HepG2 (cell line): Measurements from ENCODE around the gene OST4. TPM values are rescaled to one million over a fixed set of nuclear protein-coding genes. Genes with fewer than 3 reads are reported as not detected.
A peak's percentile ranks its signal among the peaks of the same experiment; 100 is the strongest.
"Not testable (repeated sequence)": the region's sequence is repeated elsewhere in the genome, so short reads cannot be mapped to it uniquely, and the experiment has no call there.

Experiments
- ATAC-seq: fragments of 200-7000 bp; cut with Tn5 transposase; 3 replicates; pipeline ENCODE4 v1.9.1; 2020; ENCODE audit warnings: mild to moderate bottlenecking, moderate library complexity
- BruUV-seq: library from RNA; stranded (reverse); fragments of 400-500 nt; replicated peaks from 2 replicates; lab custom pipeline; 2021; lab: Mats Ljungman, UMichigan
- CTCF ChIA-PET: fragments of 300-600 bp; formaldehyde crosslinking; extraction: SDS; loops from one replicate; lab custom pipeline; 2021; ENCODE audit warnings: low total read pairs, inconsistent platforms, low intra/inter-chr PET ratio; lab: Yijun Ruan, JAX
- POLR2A ChIA-PET: fragments of 350-600 bp; sonication (Branson Sonifier 250); formaldehyde crosslinking; loops from one replicate; lab custom pipeline; 2020; ENCODE audit warnings: antibody characterized with exemption, inconsistent platforms; lab: Yijun Ruan, JAX
- DNase-seq: peaks from one replicate; pipeline ENCODE4 v3.0.0-alpha.2; 2015; ENCODE audit warnings: low spot score
- FAIRE-seq: peaks from 3 replicates; lab custom pipeline; 2011; peaks lifted over from hg19 to GRCh38; lab: Jason Lieb, UNC
- H2AFZ ChIP-seq: one replicate; pipeline ENCODE4 v1.6.1; 2011; ENCODE audit warnings: low read length, inconsistent platforms
- H3K27ac ChIP-seq: fragments of 300-600 bp; 3 replicates; pipeline ENCODE4 v1.8.0; 2011; ENCODE audit warnings: mixed run types, mild to moderate bottlenecking, mixed read lengths, low read length, inconsistent platforms; ENCODE audit not compliant: insufficient read depth; ENCODE audit errors: extremely low read length
- H3K27me3 ChIP-seq, 2 experiments: fragments of 200-600 bp in 1 of 2; 2 replicates in 1 of 2; 3 replicates in 1 of 2; pipeline versions ENCODE4 v1.6.0 to v1.8.0; 2011; ENCODE audit warnings: low read length in 2 of 2, mild to moderate bottlenecking in 2 of 2, moderate library complexity in 2 of 2, inconsistent platforms in 1 of 2; ENCODE audit not compliant: insufficient read depth in 2 of 2, control insufficient read depth in 1 of 2
- H3K36me3 ChIP-seq, 2 experiments: fragments of 200-600 bp in 1 of 2; replicated peaks in 1 of 2; 2 replicates in 1 of 2; 3 replicates in 1 of 2; pipeline versions ENCODE4 v1.5.1 to v1.8.0; 2011; ENCODE audit warnings: low read length in 2 of 2, inconsistent platforms in 1 of 2; ENCODE audit not compliant: insufficient read depth in 2 of 2, control insufficient read depth in 1 of 2
- H3K4me1 ChIP-seq: 2 replicates; pipeline ENCODE4 v1.5.1; 2012; ENCODE audit warnings: low read length, inconsistent platforms; ENCODE audit not compliant: insufficient read depth
- H3K4me2 ChIP-seq: 2 replicates; pipeline ENCODE4 v1.6.0; 2011; ENCODE audit warnings: low read depth, low read length, inconsistent platforms
- H3K4me3 ChIP-seq, 3 experiments: fragments of 200-600 bp in 1 of 3; sonication (generic), shearing (Covaris generic) in 1 of 3; replicated peaks in 1 of 3; 2 replicates each; pipeline ENCODE4 v1.5.1; 2011 to 2016; ENCODE audit warnings: low read length in 3 of 3, inconsistent platforms in 2 of 3, low read depth in 2 of 3, mild to moderate bottlenecking in 2 of 3, control low read depth in 1 of 3, mixed read lengths in 1 of 3; ENCODE audit not compliant: insufficient read depth in 1 of 3
- H3K79me2 ChIP-seq: one replicate; pipeline ENCODE4 v1.6.1; 2011; ENCODE audit warnings: low read length, inconsistent platforms; ENCODE audit not compliant: insufficient read depth
- H3K9ac ChIP-seq: 2 replicates; pipeline ENCODE4 v1.6.0; 2011; ENCODE audit warnings: mild to moderate bottlenecking, low read depth, low read length, inconsistent platforms; ENCODE audit not compliant: insufficient read depth
- H3K9me3 ChIP-seq: 2 replicates; pipeline ENCODE4 v1.5.1; 2012; ENCODE audit warnings: mild to moderate bottlenecking, low read length
- H4K20me1 ChIP-seq: 2 replicates; pipeline ENCODE4 v1.6.0; 2011; ENCODE audit warnings: inconsistent platforms, mild to moderate bottlenecking, low read length, moderate library complexity; ENCODE audit not compliant: insufficient read depth
- ATF7 ChIP-seq, 2 experiments: fragments of 450-650 bp in 1 of 2; sonication (generic) in 1 of 2; formaldehyde crosslinking in 1 of 2; IDR thresholded peaks; 2 replicates each; pipeline versions ENCODE4 v1.4.0 to v1.6.1; 2016 to 2020; ENCODE audit warnings: antibody characterized with exemption in 1 of 2, mild to moderate bottlenecking in 1 of 2, missing genetic modification reagents in 1 of 2
- HOXA9 ChIP-seq: sonication (generic); formaldehyde crosslinking; IDR thresholded peaks from 2 replicates; pipeline ENCODE4 v1.8.1; 2022; ENCODE audit warnings: missing genetic modification reagents, mild to moderate bottlenecking, moderate library complexity, borderline replicate concordance
- JUNB ChIP-seq: sonication (generic); formaldehyde crosslinking; IDR thresholded peaks from 2 replicates; pipeline ENCODE4 v1.8.0; 2022; ENCODE audit warnings: missing genetic modification reagents, mild to moderate bottlenecking, borderline replicate concordance
- ZBTB7A ChIP-seq: sonication (generic); formaldehyde crosslinking; IDR thresholded peaks from 2 replicates; pipeline ENCODE4 v1.8.0; 2022; ENCODE audit warnings: mild to moderate bottlenecking, missing genetic modification reagents
- ZC3H13 ChIP-seq: sonication (generic); formaldehyde crosslinking; IDR thresholded peaks from 2 replicates; pipeline ENCODE4 v1.8.1; 2023; ENCODE audit warnings: mild to moderate bottlenecking, missing genetic modification reagents, moderate library complexity
- ZFP41 ChIP-seq: sonication (generic); formaldehyde crosslinking; IDR thresholded peaks from 2 replicates; pipeline ENCODE4 v1.4.0; 2020; ENCODE audit warnings: mild to moderate bottlenecking, missing genetic modification reagents, borderline replicate concordance
- ZNF441 ChIP-seq: sonication (generic); formaldehyde crosslinking; IDR thresholded peaks from 2 replicates; pipeline ENCODE4 v1.7.0; 2021; ENCODE audit warnings: missing genetic modification reagents, borderline replicate concordance
- ZNF562 ChIP-seq: sonication (generic); formaldehyde crosslinking; IDR thresholded peaks from 2 replicates; pipeline ENCODE4 v1.8.0; 2022; ENCODE audit warnings: missing genetic modification reagents, borderline replicate concordance
- ZNF609 ChIP-seq: sonication (generic); formaldehyde crosslinking; IDR thresholded peaks from 2 replicates; pipeline ENCODE4 v1.4.0; 2020; ENCODE audit warnings: mild to moderate bottlenecking, missing genetic modification reagents, borderline replicate concordance
- ZNF749 ChIP-seq: sonication (generic); formaldehyde crosslinking; IDR thresholded peaks from 2 replicates; pipeline ENCODE4 v1.8.0; 2022; ENCODE audit warnings: mild to moderate bottlenecking, missing genetic modification reagents, moderate library complexity, borderline replicate concordance
- ZNF761 ChIP-seq: sonication (generic); formaldehyde crosslinking; conservative IDR thresholded peaks from 2 replicates; pipeline ENCODE4 v1.4.0; 2020; ENCODE audit warnings: mild to moderate bottlenecking, missing genetic modification reagents
- ZNF780A ChIP-seq: sonication (generic); formaldehyde crosslinking; IDR thresholded peaks from 2 replicates; pipeline ENCODE4 v1.8.0; 2022; ENCODE audit warnings: mild to moderate bottlenecking, missing genetic modification reagents, moderate library complexity
- WGBS: methylation state at CpG from one replicate; pipeline ENCODE4 v1.1.6; 2017; ENCODE audit warnings: low lambda C conversion rate; 5-methylcytosine and 5-hydroxymethylcytosine counted together
- in situ Hi-C: cut with HindIII; loops from 2 replicates; pipeline ENCODE4 v1.10.0; 2017; ENCODE audit warnings: low pct_unique_long_range_greater_than_20kb; ENCODE audit not compliant: extremely low pct_ligation_motif_present
- intact Hi-C: fragments of 100-400 bp; cut with micrococcal nuclease; formaldehyde crosslinking; loops from one replicate; pipeline ENCODE4 v1.10.0; 2022; ENCODE audit not compliant: unreplicated experiment
- polyA plus RNA-seq, 8 experiments: library from polyadenylated mRNA; depleted of rRNA in 3 of 8; stranded (reverse) in 7 of 8; unstranded in 1 of 8; fragments of >200 nt; fragmentation: Illumina TruSeq in 4 of 8; extraction: Trizol in 4 of 8; gene quantifications; 2 replicates each; pipeline versions ENCODE4 v1.2.1 to v1.2.3, GENCODE V29; 2011 to 2016; ENCODE audit warnings: low read depth in 4 of 8, missing spikeins in 1 of 8, mixed read lengths in 1 of 8; ENCODE audit not compliant: insufficient read depth in 1 of 8
- total RNA-seq, 5 experiments: library from RNA; depleted of rRNA; stranded (reverse); fragments of >200 nt; fragmentation: Illumina TruSeq; extraction: Trizol; gene quantifications; 2 replicates each; pipeline ENCODE4 v1.2.3, GENCODE V29; 2016; ENCODE audit warnings: low read depth in 1 of 5
- TF ChIP-seq, protein P1 (sequence below): sonication (generic); formaldehyde crosslinking; IDR thresholded peaks from 2 replicates; pipeline ENCODE4 v1.4.0; 2020; ENCODE audit warnings: missing genetic modification reagents, mild to moderate bottlenecking, borderline replicate concordance
- TF ChIP-seq, protein P2 (sequence below): sonication (generic); formaldehyde crosslinking; IDR thresholded peaks from 2 replicates; pipeline ENCODE4 v1.8.0; 2022; ENCODE audit warnings: mild to moderate bottlenecking, missing genetic modification reagents, moderate library complexity

The OST4 gene
- total and polyA plus RNA-seq, 2 of the 13 experiments (the other 11 are each of a cell fraction or from before 2014, with no cell fraction given), result 498 to 584 TPM

DNA sequence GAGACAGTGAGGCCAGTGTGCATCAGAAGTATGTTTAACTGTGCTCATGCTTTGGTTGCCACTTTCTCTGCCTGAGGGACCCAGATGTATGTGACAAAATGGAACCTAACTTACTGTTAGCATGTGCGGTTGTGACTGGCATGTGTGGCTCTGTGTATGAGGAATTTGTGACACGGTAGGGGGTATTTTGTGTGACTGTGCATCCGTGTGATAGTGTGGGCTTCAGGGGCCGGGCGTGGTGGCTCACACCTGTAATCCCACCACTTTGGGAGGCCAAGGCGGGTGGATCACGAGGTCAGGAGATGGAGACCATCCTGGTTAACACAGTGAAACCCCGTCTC, 47.8 kb upstream of the OST4 start:
- Histone ChIP-seq H3K27me3 (peaks cover 2 to 45% of the 10 kb centered on the region in 2 experiments; a peak in 4 of 5 replicates), H3K4me3 (peak overlapping the region in 2 of 3 experiments; percentile 60 to 82; a peak in 4 of 6 replicates), H3K4me1 (peaks cover 69% of the 10 kb centered on the region), H3K4me2 (peak overlapping the region; percentile 92)
- intact Hi-C loops, result loop anchor here (5.0 kb wide), 1 partner anchor 73 kb away; no protein-coding TSS in a partner anchor
- H3K9me3 ChIP-seq; ATAC-seq; CTCF ChIA-PET; H2AFZ ChIP-seq; in situ Hi-C loops; H4K20me1 ChIP-seq; DNase-seq; H3K36me3 ChIP-seq; H3K79me2 ChIP-seq; BruUV-seq; H3K9ac ChIP-seq; H3K27ac ChIP-seq; TF ChIP-seq ATF7 (IDR thresholded peaks at IDR 0.05): not testable (repeated sequence)
- FAIRE-seq, result peak; percentile 8
- 93% methylated on average over 8 of the region's 8 CpGs for WGBS
- POLR2A ChIA-PET, result interaction anchor here (1.3 to 1.7 kb wide), 4 partner anchors 11 to 93 kb away, joined by 4 to 11 read pairs (median 6); partner anchors contain the start of genes ATRAID, PREB and SLC5A6
- TF ChIP-seq, protein P1, sequence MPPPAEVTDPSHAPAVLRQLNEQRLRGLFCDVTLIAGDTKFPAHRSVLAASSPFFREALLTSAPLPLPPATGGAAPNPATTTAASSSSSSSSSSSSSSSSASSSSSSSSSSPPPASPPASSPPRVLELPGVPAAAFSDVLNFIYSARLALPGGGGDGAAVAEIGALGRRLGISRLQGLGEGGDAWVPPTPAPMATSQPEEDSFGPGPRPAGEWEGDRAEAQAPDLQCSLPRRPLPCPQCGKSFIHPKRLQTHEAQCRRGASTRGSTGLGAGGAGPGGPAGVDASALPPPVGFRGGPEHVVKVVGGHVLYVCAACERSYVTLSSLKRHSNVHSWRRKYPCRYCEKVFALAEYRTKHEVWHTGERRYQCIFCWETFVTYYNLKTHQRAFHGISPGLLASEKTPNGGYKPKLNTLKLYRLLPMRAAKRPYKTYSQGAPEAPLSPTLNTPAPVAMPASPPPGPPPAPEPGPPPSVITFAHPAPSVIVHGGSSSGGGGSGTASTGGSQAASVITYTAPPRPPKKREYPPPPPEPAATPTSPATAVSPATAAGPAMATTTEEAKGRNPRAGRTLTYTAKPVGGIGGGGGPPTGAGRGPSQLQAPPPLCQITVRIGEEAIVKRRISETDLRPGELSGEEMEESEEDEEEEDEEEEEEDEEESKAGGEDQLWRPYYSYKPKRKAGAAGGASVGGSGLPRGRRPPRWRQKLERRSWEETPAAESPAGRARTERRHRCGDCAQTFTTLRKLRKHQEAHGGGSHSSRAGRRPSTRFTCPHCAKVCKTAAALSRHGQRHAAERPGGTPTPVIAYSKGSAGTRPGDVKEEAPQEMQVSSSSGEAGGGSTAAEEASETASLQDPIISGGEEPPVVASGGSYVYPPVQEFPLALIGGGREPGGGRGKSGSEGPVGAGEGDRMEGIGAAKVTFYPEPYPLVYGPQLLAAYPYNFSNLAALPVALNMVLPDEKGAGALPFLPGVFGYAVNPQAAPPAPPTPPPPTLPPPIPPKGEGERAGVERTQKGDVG (CRISPR knock-in tag), result peak; percentile 59; the same call in 1 of the 2 replicates
- 0 out of 2 replicates have a peak, but pooled peaks have one; percentile 25 for TF ChIP-seq ZNF761 (CRISPR knock-in tag)
- peak; percentile 44; the same call in 1 of the 2 replicates for TF ChIP-seq ZFP41 (CRISPR knock-in tag)
- TF ChIP-seq, protein P2, sequence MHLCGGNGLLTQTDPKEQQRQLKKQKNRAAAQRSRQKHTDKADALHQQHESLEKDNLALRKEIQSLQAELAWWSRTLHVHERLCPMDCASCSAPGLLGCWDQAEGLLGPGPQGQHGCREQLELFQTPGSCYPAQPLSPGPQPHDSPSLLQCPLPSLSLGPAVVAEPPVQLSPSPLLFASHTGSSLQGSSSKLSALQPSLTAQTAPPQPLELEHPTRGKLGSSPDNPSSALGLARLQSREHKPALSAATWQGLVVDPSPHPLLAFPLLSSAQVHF (CRISPR knock-in tag), result 0 out of 2 replicates have a peak, but pooled peaks have one; percentile 50
- peak; percentile 39; the same call in 1 of the 2 replicates for TF ChIP-seq ZC3H13
- TF ChIP-seq ZNF562 (CRISPR knock-in tag), result 0 out of 2 replicates have a peak, but pooled peaks have one; percentile 50
- TF ChIP-seq ATF7 (CRISPR knock-in tag; IDR thresholded peaks at IDR 0.05), result 0 out of 2 replicates have a peak, but pooled peaks have one; percentile 58
- peak; percentile 11; the same call in 1 of the 2 replicates for TF ChIP-seq ZBTB7A
- TF ChIP-seq ZNF749 (CRISPR knock-in tag), result 0 out of 2 replicates have a peak, but pooled peaks have one; percentile 2
- 0 out of 2 replicates have a peak, but pooled peaks have one; percentile 7 for TF ChIP-seq ZNF609 (CRISPR knock-in tag)
- TF ChIP-seq ZNF780A (CRISPR knock-in tag), result peak; percentile 62; the same call in 1 of the 2 replicates
- TF ChIP-seq ZNF441, result peak; percentile 6; the same call in 1 of the 2 replicates
- TF ChIP-seq HOXA9, result peak; percentile 16; the same call in 1 of the 2 replicates
- 0 out of 2 replicates have a peak, but pooled peaks have one; percentile 65 for TF ChIP-seq JUNB
